Hepatic stellate cell (primary cell): Measurements from ENCODE around the gene GRK5.

ENCODE experiments used
- DNase-seq: peaks from one replicate; pipeline ENCODE4 v3.0.0; 2011; ENCODE audit warnings: low spot score

GRK5 gene

DNA sequence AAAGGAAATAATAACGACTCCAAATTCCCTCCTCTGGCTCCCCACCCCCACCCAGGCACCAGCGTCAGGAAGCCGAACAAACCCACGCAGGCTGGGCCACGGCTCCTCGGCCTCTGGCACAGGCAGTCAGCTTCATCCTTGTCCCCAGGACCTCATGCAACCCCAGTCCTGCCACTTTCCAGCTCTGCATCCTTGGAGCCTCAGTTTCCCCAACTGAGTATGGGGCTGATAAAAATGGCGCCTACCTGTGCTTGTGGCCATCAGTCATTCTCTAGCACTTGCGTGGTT is 198.1 kb downstream of the GRK5 start:
- no peak for DNase-seq

DNA sequence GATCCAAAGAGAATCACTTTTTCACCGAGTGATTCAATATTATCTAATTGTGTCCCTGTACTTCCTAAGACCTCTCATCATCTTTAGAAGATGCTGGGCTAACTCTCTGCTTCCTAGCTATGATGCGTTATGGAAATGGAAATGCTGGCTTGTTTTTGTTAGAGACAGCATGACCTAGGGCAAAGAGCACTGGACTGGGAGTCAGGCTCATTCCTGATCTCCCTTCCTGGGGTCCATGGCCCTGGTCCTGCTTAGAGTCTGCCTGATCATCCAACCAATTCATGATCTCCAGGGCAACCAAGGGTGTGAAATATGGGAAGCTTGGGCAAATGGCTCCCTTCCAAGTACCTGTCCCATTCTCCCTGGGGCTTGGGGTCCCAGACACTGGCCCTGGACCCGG is 198.8 kb downstream of the GRK5 start:
- DNase-seq = no peak

DNA sequence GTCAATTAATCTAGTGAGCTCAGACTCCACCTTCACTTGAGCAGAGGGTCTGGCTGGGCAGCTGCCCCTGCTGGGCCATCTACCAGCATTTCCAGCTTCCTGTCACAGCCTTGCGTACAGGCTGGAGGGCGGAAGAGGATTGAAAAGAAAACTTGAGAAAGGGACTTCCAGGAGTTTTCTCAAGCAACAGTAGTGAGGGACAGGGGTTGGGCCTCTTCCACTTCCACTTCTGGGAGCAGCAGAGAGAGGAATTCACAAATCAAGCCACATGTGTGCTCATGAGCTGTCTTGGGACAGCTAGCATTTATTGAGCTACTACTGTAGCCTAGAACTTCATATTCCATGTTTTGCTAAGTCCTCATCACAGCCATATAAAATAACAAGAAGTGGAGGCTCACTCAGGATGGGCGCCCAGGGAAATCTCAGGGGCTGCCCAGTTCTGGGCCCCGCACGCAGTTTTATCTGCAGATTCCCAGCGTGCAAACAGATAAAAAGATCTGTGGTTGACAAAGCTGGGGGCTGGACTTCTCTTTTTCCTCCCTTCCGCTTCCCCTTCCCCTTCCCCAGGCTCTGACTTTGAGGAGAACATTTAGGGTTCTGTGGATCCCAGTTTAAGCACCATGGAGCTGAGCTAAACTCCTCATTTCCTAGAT is 199.4 kb downstream of the GRK5 start:
- DNase-seq = no peak

DNA sequence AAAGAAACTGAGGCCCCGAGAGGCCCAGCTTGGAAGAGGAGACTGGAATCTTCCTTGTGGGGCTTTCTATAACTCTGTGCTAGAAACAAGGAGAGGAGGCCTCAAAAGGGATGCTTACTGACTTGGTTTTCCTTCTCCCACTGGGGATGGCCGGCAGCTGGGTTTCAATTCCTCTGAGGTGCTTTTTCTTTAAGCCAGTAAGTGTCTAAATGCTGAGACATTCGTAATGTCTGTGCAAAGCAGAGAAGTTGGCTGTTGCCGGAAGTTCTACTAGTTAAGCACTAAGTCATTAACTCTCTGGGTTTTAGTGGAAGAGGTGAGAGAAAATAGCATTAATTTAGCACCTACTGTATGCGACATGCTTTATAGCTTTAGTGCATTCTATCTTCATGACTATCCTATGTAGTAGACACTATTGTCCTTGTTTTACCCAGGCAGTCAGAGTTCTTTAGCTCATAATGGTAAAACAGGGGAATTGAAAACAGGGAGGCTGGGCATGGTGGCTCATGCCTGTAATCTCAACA is 199.9 kb downstream of the GRK5 start:
- no peak for DNase-seq

DNA sequence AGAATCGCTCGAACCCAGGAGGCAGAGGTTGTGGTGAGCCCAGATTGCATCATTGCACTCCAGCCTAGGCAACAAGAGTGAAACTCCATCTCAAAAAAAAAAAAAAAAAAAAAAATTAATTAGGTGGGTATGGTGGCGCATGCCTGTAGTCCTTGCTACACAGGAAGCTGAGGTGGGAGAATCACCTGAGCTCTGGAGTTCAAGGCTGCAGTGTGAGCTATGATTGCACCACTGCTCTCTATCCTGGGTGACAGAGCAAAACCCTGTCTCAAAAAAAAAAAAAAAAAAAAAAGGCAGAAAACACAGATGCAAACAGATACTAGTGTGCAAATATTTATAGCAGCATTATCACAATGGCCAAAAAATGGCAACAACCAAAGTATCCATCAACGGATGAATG is 200.7 kb downstream of the GRK5 start:
- DNase-seq = no peak

DNA sequence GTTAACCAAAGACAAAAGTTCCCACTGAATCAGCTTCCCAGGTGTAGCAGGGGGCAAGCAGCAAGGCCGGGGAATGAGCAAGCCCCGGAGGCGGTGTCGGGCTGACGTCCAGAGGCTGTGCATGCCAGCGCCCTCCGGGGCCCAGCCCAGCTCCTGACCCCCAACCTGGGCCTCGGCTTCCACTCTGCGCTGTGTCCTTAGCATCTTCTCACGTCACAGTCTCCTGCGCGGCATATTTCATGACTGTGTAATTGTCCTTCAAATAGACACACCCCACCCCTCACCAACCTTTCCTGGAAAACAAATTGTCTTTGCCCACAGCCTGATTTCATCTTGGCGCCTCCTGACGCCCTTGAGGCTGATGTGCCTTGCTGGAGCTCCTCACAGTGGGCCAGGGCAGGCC is 201.6 kb downstream of the GRK5 start:
- DNase-seq = no peak

DNA sequence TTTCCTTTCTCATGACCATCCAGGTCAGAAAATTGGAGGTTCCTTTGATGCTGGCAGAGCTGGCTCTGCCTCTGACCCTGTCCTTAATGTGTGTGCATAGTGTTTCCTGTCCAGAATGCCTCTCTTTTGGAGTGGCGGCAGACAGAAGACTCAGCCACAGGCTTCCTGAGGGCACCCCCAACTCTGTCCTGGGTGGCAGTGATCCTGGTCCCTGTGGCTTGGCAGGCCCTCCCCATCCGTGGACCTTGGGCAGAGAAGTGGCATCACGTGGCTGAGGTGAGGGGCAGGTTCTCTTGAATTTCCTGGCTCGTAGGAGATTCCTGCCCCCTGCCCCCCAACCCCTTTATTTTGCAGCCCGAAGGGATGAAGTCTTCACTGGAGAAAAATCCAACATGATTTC is 202.0 kb downstream of the GRK5 start:
- DNase-seq = no peak

DNA sequence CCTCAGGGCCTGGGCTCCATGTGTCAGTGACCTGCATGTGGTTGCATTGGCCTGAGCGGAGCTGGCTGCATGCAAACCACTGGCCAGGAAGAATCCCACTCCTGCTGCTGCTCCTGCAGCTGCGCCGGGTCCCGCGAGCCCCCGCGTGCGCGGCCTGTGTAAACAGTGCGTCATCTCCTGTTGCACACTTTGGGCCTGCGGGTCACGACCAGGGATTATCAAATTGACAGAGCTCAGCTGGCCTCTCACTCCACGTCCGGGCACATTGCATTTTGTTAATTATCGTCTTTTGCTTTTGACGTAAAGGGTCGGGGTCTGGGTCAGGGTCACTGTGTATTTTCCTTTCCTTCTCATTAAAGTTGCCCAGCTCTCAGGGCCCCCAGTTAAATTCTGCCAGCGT is 202.5 kb downstream of the GRK5 start:
- DNase-seq = peak; percentile 95

DNA sequence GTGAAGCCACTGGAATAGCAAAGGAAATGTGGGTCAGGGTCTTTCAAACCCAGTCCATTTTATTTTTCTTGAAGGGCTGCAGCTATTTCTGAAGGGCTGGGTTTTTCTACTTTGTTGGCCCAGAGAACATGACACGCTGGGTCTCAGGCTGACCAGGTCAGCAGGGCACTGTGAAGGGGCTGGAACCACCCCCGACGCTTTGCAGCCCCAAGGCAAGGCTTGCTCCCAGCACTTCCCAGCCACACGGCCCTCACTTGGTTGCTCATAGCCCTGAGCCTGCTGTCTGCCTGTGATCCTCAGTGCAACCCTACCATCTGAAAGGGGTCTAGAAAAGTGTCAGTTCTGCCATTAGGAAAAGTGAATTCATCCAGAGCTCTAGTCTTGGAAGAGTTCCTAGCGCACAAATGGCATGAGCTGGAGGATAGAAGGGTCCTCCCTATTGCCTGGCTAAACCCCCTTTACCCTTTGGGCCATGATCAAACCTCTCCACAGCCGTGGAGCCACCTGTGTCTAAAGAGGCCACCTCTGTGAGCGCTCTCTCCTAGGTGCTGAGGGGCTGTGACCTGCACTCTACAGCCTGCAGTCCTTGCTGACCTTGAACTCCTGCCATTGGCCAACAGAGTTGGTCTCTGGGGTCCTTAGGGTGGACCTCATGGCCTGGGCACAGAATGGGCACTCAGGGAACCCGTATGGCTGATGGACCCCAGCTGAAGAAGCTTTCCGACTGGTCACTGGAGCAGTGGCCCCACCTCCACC is 203.2 kb downstream of the GRK5 start:
- no peak for DNase-seq

DNA sequence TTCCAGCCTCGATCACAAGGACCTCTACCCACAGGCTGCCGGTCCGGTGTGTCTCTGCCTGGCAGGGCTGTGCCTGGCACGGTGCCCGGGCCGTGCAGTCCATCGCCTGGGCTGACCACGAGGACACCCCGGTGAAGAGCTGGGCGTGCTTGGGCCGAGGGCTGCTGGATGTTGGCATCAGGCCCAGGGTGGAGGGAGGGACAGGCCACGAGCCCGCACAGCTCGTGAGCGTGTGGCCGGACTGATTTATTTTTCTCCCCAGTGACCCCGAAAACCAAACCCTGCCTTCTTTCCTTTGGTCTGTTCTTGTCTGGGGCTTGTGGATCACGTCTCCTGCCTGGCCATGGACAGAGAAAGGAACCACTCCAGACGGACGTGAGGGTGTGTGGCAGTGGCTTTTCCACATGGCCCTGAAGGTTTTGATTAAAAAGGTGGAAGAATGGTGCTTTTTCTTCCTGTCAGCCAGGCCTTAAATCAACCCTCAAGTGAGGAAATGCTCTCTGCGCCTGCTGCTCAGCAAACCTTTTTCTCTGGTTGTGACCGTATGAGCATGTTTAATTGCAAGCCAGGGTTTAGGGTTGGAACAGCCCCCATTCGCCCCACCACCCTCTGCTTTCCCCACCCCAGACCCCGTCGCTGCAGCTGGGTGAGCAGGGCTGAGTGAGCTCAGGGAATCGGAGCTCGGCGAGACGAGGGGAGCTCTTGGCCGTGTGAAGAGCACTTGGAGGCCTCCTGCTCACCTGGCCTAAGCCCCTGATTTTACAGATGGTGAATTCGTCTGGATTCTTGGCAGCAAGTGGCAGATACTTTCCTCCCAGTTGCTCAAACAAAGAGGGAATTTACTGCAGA is 205.1 kb downstream of the GRK5 start:
- DNase-seq = peak; percentile 71

DNA sequence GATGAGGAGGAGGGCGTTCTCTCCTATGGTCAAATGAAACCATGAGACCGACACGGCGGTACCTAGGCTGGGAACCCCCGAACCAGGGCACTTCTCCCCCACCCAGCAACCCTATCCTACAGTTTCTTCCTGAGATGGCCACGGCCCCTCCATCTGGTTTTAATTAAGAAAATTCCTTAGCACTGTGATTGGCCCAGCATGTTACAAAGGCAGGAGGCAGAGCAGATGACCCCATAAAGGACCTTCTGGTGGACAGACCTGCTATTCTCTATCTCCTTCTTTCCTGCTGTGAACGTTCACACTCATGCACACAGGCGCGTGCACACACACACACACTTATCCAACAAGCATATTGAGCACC is 205.7 kb downstream of the GRK5 start:
- peak; percentile 55 for DNase-seq

DNA sequence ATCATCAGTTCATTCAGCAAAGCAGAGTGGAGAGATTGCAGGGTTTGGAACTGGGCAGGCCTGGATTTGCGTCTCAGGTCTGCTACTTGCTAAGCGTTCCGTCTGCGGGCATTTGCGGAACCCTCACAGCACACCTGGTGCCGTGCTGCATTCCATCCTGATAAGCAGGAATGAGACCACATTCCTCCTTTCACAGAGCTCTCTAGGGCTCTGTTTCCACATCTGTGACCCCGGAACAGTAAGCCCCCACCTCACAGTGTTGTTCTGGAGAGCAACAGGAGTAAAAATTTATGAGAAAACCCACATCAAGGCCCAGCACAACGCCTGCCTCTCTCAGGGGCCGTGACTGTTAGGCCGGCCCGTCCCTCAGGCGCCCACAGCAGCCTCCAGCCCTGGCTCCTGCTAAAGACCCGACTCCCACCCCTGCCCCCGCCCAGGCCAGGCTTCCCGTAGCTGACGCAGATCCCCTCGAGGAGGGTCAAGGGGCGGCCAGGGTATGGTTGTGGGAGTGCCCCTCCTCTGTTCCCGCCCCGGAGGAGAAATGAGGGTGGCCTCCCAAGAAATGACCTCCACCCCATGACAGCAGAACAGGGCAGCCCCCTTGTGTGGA is 206.2 kb downstream of the GRK5 start:
- DNase-seq = no peak

DNA sequence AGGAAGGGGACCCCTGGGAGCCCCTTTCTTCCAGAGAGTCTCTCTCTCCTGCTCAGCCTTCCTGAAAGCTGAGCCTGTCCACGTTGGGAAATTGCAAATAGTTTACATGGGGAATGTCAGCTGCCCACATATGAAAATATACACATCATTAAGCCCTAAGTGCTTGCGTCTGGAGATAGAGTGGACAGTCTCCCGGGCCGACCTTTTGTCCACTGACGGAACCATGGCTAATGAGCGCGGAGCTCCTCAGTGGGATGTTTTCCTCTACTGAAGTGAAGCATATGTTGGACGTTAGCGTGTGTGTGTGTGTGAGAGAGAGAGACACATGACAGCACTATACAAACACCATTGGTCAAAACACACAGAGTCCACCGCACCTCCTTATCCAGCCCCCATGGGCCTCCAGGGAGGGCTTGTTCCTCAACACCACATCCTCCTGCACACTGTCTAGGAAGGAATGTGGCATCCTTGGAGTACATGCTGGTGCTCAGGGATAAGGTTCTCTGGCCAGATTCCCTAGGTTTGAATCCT is 206.8 kb downstream of the GRK5 start:
- no peak for DNase-seq

DNA sequence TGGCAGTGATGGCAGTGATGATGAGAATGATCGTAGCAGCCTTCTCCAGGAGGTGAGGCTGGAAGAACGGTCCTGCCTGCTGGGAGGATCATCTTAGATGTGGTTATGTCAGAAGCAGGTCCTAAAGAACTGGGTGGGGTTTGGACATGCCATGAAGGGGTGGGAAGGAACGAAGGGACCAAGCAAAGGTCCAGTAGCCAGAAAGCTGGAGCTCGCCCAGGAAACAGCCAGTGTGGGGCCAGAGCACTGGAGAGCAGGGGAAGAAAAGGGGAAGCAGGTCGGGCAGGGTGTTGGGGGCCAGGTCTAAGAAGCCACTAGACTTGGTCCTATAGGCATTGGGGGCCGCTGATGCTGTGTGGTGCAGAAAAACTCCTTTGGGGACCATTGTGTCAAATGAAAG is 207.8 kb downstream of the GRK5 start:
- no peak for DNase-seq

DNA sequence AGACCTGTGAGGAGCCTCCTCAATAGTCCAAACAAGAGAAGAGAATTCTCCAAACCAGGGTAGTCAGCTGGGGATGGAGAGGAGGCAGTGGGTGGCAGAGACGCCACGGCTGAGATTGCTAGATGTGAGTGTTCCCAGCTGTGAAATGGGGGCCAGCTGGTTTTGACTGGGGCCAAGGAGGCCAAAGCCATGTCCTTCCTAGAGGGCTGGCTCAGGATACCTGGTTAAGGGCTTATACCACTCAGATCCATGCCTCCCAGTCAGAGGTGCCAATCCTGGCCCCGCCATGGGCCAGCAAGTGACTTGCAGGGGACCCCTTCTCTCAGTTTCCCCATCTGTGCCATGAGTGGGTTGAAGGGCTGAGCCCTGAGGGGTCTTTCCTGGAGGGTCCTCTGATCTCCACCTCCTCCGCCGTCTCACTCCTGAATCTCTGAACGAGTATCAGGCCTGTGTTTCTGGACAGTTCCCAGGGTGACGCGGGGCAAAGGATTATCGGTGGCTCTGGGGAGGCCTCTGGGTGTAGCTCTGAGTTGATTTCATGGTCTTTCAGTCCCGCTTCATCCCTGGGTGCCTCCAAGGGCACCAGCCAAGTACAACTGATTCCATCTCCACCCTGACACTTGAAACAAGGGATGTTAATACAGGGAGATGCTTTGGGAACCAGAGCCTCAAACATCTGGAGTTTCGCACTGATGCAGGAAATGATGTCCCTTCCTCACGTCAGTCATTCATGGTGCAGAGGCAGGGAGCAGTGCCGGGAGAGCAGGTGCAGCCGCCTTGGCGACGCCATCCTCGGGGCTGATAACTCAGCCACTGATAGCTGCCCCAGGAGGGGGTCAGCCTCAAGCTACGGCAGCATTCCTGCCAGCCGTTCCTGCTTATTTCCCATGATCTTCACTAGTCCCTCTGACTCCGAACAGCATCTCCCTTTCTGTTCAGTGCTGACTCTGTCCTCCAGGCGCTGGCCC is 208.4 kb downstream of the GRK5 start:
- no peak for DNase-seq

DNA sequence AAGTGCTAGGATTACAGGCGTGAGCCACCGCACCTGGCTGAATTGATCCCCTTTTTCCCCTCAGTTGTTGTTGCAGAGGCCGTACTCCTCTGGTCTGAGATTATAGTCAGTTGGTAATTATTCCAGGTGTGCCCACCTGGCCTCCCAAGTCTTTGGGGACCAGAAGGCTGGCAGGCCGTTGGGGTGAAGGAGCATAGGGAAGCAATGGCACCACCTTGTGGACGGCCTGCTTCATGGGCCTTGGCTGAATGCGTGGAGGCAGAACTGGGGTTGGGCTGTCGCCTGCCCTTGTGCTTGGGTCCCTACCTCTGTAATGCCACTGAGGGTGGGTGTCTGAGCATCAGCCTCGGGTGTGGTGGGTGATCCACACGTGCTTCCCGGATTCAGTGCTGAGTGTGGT is 209.5 kb downstream of the GRK5 start:
- peak; percentile 79 for DNase-seq

DNA sequence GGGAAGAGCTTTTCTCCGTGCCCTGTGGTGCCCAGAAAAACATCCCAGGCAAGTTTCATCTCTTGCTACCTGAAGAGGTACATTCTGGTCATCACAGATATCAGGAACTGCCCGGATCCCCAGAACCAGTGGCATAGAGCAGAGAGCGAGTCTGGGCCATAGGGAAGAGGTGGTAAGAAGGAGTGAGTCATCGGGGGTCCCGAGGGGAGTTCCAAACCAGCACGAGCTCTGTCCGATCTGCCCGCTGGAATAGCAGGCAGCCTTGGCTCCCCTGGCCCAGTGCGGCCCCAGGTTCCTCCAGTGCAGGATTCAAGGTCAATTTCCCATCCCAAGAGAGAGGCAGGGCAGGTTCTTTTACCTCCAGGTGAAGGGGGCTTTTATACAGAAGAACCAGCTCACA is 210.5 kb downstream of the GRK5 start:
- no peak for DNase-seq

DNA sequence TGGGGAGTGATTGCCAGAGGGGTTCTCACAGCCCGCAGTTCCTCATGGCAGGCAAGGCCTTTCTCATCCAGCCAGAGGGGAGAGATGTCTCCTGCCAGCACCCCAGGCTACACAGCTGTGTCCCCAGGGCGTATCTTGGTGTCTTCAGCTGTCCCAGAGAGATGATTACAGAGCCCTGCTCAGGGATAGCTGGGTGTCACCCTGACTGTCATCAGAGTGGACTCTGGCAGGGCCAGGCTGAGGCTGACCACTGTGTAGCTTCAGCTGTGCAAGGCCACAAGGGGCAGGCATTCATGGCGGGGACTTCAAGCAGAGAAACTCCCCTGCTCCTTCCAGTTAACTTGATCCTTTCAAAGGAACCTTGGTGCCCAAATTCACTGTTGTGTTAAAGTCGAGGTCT is 211.0 kb downstream of the GRK5 start:
- DNase-seq = peak; percentile 31

DNA sequence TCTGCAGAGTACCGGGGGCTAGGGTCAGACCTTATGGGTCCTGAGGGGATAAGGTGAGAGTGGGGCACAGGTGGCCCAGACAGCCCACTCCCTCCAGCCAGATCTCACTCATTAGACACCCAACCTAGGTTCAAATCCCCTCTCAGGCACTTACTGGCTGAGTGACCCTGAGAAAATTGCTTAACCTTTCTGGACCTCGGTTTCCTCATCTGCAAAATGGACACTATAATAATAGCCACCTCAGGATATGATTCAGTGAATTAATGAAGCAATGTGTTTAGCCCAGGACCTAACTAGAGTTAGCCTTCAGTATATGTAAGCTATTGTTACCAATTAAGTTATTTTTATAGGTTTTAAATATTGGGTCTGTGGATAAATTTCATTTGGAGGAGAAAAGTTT is 212.6 kb downstream of the GRK5 start:
- DNase-seq = no peak

DNA sequence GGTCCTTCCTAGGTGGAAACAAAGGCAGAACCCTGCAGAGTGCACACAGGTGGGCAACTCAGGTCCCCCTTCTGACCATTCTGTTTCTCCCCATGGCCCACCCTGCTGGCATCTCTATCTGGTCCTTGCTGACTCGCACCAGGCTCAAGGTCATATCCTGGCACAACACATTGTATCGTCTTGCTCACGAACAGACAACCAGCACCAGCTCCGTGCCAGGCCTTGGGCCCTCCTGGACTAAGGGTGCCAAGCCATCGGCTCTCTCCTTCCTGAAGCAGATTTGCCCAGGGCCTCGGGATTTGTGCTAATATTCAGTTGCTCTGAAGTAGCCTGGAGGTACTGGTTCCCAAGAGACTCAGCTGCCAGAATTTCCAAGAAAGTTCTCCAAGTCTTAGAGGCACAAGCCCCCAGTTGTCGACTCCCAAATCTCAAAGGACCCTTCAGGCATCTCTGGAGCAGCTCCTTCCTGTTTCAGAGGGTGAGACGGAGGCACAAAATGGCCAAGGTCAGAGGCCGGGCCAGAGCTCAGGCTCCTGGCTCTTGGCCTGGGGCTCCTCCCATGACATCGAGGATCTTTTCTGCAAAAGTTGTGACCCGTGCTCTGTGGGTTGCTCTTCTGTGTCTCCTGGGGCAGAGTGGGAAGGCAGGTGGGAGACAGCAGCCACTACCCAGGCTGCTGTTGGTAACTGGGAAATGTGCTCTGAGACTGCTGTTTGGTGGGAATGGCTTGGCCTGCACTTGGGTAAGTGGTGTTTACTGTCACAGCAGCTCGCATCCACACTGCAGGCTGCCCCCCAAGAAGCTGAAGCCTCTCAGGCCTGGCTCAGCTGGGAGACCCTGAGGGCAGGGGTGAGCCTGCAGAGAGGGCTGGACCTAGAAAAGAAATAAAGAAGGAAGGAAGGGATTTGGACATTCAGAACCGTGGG is 213.8 kb downstream of the GRK5 start:
- DNase-seq = no peak
